GM12864 (cell line): ENCODE results near the gene CNPY2.
"Not testable (repeated sequence)": the region's sequence is repeated elsewhere in the genome, so short reads cannot be mapped to it uniquely, and the experiment has no call there.

Experiments
- DNase-seq: peaks from one replicate; pipeline ENCODE4 v3.0.0-alpha.2; 2011; ENCODE audit warnings: low read depth
- H3K4me3 ChIP-seq: 2 replicates; pipeline ENCODE4 v1.5.1; 2011; ENCODE audit warnings: mild to moderate bottlenecking, low read depth, low read length, control low read depth
- TF ChIP-seq, protein P1 (sequence below): IDR thresholded peaks from 2 replicates; pipeline ENCODE4 v1.5.1; 2011; ENCODE audit warnings: low read depth, mild to moderate bottlenecking, moderate library complexity, low read length, control low read depth, inconsistent platforms; ENCODE audit errors: missing control alignments

Gene CNPY2

DNA sequence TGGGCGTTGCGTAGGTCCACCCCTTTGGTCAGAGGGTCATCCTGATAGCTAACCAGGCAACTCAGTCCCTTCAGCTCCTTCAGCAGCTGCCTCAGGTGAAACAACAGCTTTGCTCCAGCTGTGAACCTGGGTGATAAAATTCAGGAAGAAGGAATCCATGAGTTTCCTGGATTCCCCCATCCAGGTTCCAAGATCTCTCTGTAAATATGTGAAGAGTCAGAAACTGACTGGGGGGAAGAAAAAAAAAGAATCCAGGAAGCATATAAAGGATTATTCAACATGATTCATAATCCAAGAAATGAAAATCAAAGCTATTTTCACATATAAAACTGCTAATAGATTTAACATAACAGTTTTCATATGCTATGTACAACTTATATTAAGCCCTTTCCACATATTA, 35.5 kb upstream of the CNPY2 start:
- TF ChIP-seq, protein P1, sequence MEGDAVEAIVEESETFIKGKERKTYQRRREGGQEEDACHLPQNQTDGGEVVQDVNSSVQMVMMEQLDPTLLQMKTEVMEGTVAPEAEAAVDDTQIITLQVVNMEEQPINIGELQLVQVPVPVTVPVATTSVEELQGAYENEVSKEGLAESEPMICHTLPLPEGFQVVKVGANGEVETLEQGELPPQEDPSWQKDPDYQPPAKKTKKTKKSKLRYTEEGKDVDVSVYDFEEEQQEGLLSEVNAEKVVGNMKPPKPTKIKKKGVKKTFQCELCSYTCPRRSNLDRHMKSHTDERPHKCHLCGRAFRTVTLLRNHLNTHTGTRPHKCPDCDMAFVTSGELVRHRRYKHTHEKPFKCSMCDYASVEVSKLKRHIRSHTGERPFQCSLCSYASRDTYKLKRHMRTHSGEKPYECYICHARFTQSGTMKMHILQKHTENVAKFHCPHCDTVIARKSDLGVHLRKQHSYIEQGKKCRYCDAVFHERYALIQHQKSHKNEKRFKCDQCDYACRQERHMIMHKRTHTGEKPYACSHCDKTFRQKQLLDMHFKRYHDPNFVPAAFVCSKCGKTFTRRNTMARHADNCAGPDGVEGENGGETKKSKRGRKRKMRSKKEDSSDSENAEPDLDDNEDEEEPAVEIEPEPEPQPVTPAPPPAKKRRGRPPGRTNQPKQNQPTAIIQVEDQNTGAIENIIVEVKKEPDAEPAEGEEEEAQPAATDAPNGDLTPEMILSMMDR: no peak
- no peak overlapping the region for H3K4me3 ChIP-seq
- DNase-seq: no peak

DNA sequence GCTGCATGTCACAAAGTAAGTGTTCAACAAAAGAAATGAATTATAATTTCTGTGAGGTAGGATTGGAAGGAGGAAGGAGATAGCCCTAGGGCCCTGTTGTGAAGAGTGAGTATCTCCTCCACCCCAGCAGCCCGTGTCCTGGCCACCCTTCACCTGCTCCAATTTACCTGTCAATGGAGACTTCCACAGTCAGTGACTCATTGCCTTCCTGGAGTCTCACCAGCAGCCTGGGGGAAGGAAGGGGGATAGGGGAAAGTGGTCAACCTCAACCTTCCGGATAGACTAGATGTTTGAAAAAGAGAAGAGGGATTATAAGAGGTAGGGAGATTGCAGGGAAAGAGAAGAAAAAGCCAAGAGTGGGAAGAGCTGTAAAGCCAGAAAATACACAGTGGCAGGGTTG, 34.9 kb upstream of the CNPY2 start:
- DNase-seq: no peak
- H3K4me3 ChIP-seq: no peak overlapping the region
- TF ChIP-seq, protein P1: no peak

DNA sequence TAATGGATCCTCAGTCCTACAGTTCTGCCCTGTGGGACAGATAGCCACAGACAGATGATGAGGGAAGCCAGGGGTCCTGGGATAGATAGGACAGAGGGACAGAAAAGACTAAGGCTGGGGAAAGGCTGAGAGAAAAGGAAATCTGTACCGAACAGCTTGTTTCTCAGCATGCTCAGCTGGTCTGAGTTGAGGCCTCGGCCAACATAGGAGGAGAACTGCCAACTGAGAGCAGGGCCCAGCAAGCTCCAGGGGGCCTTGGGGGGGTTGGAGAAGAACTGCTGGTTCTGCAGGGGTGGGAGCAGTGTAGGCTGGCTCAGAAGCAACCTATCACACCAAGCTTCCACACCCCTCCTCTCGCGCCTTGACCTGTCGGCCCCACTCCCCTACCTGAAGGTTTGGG, 33.0 kb upstream of the CNPY2 start:
- no peak for DNase-seq
- no peak overlapping the region for H3K4me3 ChIP-seq
- TF ChIP-seq, protein P1: no peak

DNA sequence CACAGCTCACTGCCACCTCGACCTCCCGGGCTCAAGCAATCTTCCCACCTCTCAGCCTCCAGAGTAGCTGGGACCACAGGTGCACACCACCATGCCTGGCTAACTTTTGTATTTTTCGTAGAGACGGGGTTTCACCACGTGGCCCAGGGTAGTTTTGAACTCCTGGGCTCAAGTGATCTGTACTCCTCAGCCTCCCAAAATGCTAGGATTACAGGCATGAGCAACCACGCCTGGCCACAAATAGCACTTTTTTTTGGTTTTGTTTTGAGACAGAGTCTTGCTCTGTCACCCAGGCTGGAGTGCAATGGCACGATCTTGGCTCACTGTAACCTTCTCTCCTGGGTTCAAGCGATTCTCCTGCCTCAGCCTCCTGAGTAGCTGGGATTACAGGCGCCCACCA, 31.5 kb upstream of the CNPY2 start:
- H3K4me3 ChIP-seq, DNase-seq: not testable (repeated sequence)

DNA sequence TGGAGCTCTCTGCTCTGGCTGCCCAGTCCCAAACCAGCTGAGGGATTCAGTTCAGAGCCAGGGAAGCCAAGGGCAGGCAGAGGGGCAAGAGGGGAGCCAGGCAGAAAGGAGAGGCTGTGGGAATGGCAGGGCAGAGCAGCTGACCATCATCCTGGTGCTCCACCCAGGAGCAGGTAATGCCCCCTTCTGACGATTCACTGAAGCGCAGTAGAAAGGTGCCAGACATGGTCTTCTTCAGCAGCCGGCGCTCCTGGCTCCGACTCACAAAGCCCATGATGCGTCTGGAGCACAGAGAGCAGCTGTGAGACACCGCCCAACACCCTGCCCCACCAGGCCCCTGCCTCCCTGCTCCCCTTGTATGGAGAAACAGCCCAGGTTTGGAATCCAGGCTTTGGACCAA, 30.9 kb upstream of the CNPY2 start:
- no peak for DNase-seq
- TF ChIP-seq, protein P1: peak; percentile 6
- H3K4me3 ChIP-seq: no peak overlapping the region

DNA sequence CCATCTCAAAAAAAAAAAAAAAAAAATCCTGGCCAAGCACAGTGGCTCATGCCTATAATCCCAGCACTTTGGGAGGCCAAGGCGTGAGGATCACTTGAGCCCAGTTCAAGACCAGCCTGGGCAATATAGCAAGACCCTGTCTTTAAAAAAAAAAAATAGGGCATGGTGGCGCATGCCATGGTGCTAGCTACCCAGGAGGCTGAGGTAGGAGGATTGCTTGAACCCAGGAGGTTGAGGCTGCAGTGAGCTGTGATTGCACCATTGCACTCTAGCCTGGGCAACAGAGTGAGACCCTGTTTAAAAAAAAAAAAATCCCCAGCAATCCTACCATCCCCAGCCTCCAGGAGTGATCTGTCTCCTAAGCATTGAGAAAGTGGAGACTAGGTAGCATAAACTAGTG, 26.5 kb upstream of the CNPY2 start:
- not testable (repeated sequence) for H3K4me3 ChIP-seq, DNase-seq

DNA sequence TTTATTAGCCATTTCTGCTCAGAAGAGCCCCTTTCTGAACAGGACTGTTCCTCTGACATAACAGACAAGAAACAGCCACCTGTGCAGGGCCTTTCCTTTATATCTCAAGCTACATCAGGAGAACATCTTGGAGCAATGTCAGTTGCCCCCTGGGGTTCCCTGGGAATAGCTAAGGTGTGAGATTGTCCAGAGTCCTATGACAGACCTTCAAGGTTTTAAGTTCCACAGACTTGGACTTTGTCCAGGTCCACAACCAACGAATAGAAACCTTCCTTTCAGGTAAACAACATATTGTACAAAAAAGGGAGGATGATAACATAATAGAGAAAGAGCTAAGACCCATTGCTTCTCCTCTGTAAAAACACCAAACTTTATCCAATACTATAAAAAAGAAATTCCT, 25.8 kb upstream of the CNPY2 start:
- TF ChIP-seq, protein P1: no peak
- no peak for DNase-seq
- H3K4me3 ChIP-seq: no peak overlapping the region

DNA sequence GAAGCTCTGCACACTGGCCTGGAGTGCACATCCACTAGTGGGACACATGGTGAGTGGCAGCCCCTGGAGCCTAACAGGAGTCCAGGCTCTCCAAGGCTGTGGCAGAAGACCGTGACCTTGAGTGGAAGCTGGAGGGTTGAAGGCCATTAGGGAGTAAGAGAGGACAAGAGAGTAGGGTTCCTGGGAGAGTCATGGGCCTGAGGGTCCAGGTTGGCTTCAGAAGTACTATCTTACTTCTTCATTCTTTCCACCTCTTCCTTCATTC, 23.3 kb upstream of the CNPY2 start:
- TF ChIP-seq, protein P1: no peak
- no peak for DNase-seq
- peak overlapping the region; percentile 30; the same call in 1 of the 2 replicates for H3K4me3 ChIP-seq
